GM21576 (cell line): ENCODE results near the gene ULK4.
"Not testable (repeated sequence)": the region's sequence is repeated elsewhere in the genome, so short reads cannot be mapped to it uniquely, and the experiment has no call there.

ENCODE experiments used
- ATAC-seq: cut with Tn5 transposase; IDR thresholded peaks from one replicate; pipeline ENCODE4 v1.9.1; 2021; ENCODE audit warnings: mild to moderate bottlenecking, moderate library complexity; ENCODE audit not compliant: unreplicated experiment

Gene ULK4

GRCh38 chr3:41960826-41961750 is 815 bp downstream of the ULK4 start:
- peak; percentile 25 for ATAC-seq

GRCh38 chr3:41956574-41956973 is 5.3 kb downstream of the ULK4 start:
- ATAC-seq, result no peak

- ATAC-seq, result no peak
These were observed 6.7 kb downstream of the ULK4 start for GRCh38 chr3:41955192-41955591.

GRCh38 chr3:41943311-41943843 is 18.5 kb downstream of the ULK4 start:
- no peak for ATAC-seq

- ATAC-seq, result no peak
These were observed 21.5 kb downstream of the ULK4 start for GRCh38 chr3:41940393-41940792.

- no peak for ATAC-seq
These were observed 25.5 kb downstream of the ULK4 start for GRCh38 chr3:41936384-41936783.

- ATAC-seq, result no peak
These were observed 28.7 kb downstream of the ULK4 start for GRCh38 chr3:41933154-41933676.

GRCh38 chr3:41932464-41932863 is 29.4 kb downstream of the ULK4 start:
- ATAC-seq, result no peak

GRCh38 chr3:41920406-41920965 is 41.4 kb downstream of the ULK4 start:
- ATAC-seq, result no peak

GRCh38 chr3:41915353-41915752 is 46.5 kb downstream of the ULK4 start:
- ATAC-seq, result no peak

GRCh38 chr3:41912280-41912679 is 49.6 kb downstream of the ULK4 start:
- no peak for ATAC-seq

GRCh38 chr3:41907330-41908073 is 54.4 kb downstream of the ULK4 start:
- no peak for ATAC-seq

- no peak for ATAC-seq
These were observed 61.6 kb downstream of the ULK4 start for GRCh38 chr3:41900265-41900664.

GRCh38 chr3:41898631-41899030 is 63.3 kb downstream of the ULK4 start:
- ATAC-seq, result no peak

- no peak for ATAC-seq
These were observed 67.9 kb downstream of the ULK4 start for GRCh38 chr3:41893977-41894376.

GRCh38 chr3:41888368-41889076 is 73.4 kb downstream of the ULK4 start:
- no peak for ATAC-seq

GRCh38 chr3:41882956-41883355 is 78.9 kb downstream of the ULK4 start:
- ATAC-seq, result no peak

- no peak for ATAC-seq
These were observed 80.6 kb downstream of the ULK4 start for GRCh38 chr3:41881233-41881821.

GRCh38 chr3:41880387-41880786 is 81.5 kb downstream of the ULK4 start:
- ATAC-seq, result no peak

- not testable (repeated sequence) for ATAC-seq
These were observed 84.2 kb downstream of the ULK4 start for GRCh38 chr3:41877741-41878140.
